ENCODE results near the gene PSMB3. TPM values are rescaled to one million over a fixed set of nuclear protein-coding genes. Genes with fewer than 3 reads are reported as not detected.
A peak's percentile ranks its signal among the peaks of the same experiment; 100 is the strongest.

PSMB3 gene
- total RNA-seq, 1 experiment from 2014 or later: 233 TPM

GRCh38 chr17:38796451-38797157 is 44.1 kb downstream of the PSMB3 start:
- DNase-seq (ENCODE audit: low read depth): no peak

GRCh38 chr17:38797158-38797490 is 44.6 kb downstream of the PSMB3 start:
- DNase-seq (ENCODE audit: low read depth): peak; percentile 22

GRCh38 chr17:38797828-38798227 is 45.3 kb downstream of the PSMB3 start:
- DNase-seq (ENCODE audit: low read depth): no peak

GRCh38 chr17:38798614-38799500 is 46.3 kb downstream of the PSMB3 start:
- peak; percentile 48 for DNase-seq (ENCODE audit: low read depth)

GRCh38 chr17:38799501-38800236 is 47.1 kb downstream of the PSMB3 start, which contains the start of gene PIP4K2B:
PIP4K2B (minus strand) TSS chr17:38799556; CDS start chr17:38799424, 132 bp downstream.
- peak; percentile 98 for DNase-seq (ENCODE audit: low read depth)

- DNase-seq (ENCODE audit: low read depth): no peak
These were observed 47.8 kb downstream of the PSMB3 start for GRCh38 chr17:38800237-38800760.

- no peak for DNase-seq (ENCODE audit: low read depth)
These were observed 57.3 kb downstream of the PSMB3 start for GRCh38 chr17:38809828-38810227.

Other genes starting within 250 kb of the PSMB3 start
- not detected in 2 replicates for gene SRCIN1, start 146.8 kb upstream of the PSMB3 start, total RNA-seq (2014; rRNA removed)
- gene EPOP, start 77.8 kb upstream of the PSMB3 start, total RNA-seq (2014; rRNA removed): 2.6 and 2.7 TPM in 2 replicates
- gene MLLT6, start 47.5 kb upstream of the PSMB3 start, total RNA-seq (2014; rRNA removed): 21.4 and 26.8 TPM in 2 replicates
- 7.4 and 9.9 TPM in 2 replicates for gene CISD3, start 22.4 kb upstream of the PSMB3 start, total RNA-seq (2014; rRNA removed)
- 6.4 and 7.7 TPM in 2 replicates for gene PCGF2, start 4.4 kb upstream of the PSMB3 start, total RNA-seq (2014; rRNA removed)
- 65.9 and 68.3 TPM in 2 replicates for gene PIP4K2B, start 46.8 kb downstream of the PSMB3 start, total RNA-seq (2014; rRNA removed)
- 9.5 and 10.1 TPM in 2 replicates for gene CWC25, start 72.6 kb downstream of the PSMB3 start, total RNA-seq (2014; rRNA removed)
- 945 and 978 TPM in 2 replicates for gene RPL23, start 101.0 kb downstream of the PSMB3 start, total RNA-seq (2014; rRNA removed)
- 299 and 362 TPM in 2 replicates for gene LASP1, start 117.3 kb downstream of the PSMB3 start, total RNA-seq (2014; rRNA removed)
- gene FBXO47, start 214.7 kb downstream of the PSMB3 start, total RNA-seq (2014; rRNA removed): not detected in 2 replicates

Data from LHCN-M2 (cell line).